Measurements from ENCODE around the gene LIPC. TPM values are rescaled to one million over a fixed set of nuclear protein-coding genes. Genes with fewer than 3 reads are reported as not detected.

The LIPC gene
- total RNA-seq, 1 donor from 2014 or later: 0.30 TPM

GRCh38 chr15:58475573-58476524 is 44.1 kb downstream of the LIPC start:
- DNase-seq: peak; percentile 31

- no peak for DNase-seq
Observed at GRCh38 chr15:58476525-58477162, 44.9 kb downstream of the LIPC start.

- DNase-seq: no peak
Observed at GRCh38 chr15:58477170-58477569, 45.4 kb downstream of the LIPC start.

- DNase-seq: no peak
Observed at GRCh38 chr15:58478035-58478434, 46.2 kb downstream of the LIPC start.

- no peak for DNase-seq
Observed at GRCh38 chr15:58478579-58478978, 46.8 kb downstream of the LIPC start.

- no peak for DNase-seq
Observed at GRCh38 chr15:58479941-58480340, 48.1 kb downstream of the LIPC start.

- no peak for DNase-seq
Observed at GRCh38 chr15:58483376-58483775, 51.6 kb downstream of the LIPC start.

GRCh38 chr15:58484791-58485600 is 53.2 kb downstream of the LIPC start:
- no peak for DNase-seq

- DNase-seq: no peak
Observed at GRCh38 chr15:58486062-58486461, 54.3 kb downstream of the LIPC start.

- no peak for DNase-seq
Observed at GRCh38 chr15:58486564-58486963, 54.8 kb downstream of the LIPC start.

- no peak for DNase-seq
Observed at GRCh38 chr15:58487041-58487723, 55.4 kb downstream of the LIPC start.

- no peak for DNase-seq
Observed at GRCh38 chr15:58487724-58488120, 55.9 kb downstream of the LIPC start.

GRCh38 chr15:58489289-58490085 is 57.7 kb downstream of the LIPC start:
- DNase-seq: no peak

- no peak for DNase-seq
Observed at GRCh38 chr15:58490086-58490887, 58.5 kb downstream of the LIPC start.

- no peak for DNase-seq
Observed at GRCh38 chr15:58490888-58491473, 59.2 kb downstream of the LIPC start.

GRCh38 chr15:58491499-58492202 is 59.9 kb downstream of the LIPC start:
- no peak for DNase-seq

GRCh38 chr15:58492661-58493397 is 61.0 kb downstream of the LIPC start:
- DNase-seq: no peak

GRCh38 chr15:58494567-58494966 is 62.8 kb downstream of the LIPC start:
- DNase-seq: no peak
